NT2/D1 (cell line): ENCODE data around the gene ANKRD39.

Source experiments
- SUZ12 ChIP-seq: IDR thresholded peaks from 2 replicates; pipeline ENCODE4 v1.6.1; 2011; ENCODE audit not compliant: insufficient read length, insufficient read depth; ENCODE audit errors: extremely low read depth
- YY1 ChIP-seq: IDR thresholded peaks from 2 replicates; pipeline ENCODE4 v1.6.1; 2011; ENCODE audit not compliant: insufficient read length, insufficient read depth
- ZNF274 ChIP-seq: IDR thresholded peaks from 2 replicates; pipeline ENCODE4 v1.6.1; 2011; ENCODE audit warnings: mild to moderate bottlenecking, low read depth, low read length

DNA sequence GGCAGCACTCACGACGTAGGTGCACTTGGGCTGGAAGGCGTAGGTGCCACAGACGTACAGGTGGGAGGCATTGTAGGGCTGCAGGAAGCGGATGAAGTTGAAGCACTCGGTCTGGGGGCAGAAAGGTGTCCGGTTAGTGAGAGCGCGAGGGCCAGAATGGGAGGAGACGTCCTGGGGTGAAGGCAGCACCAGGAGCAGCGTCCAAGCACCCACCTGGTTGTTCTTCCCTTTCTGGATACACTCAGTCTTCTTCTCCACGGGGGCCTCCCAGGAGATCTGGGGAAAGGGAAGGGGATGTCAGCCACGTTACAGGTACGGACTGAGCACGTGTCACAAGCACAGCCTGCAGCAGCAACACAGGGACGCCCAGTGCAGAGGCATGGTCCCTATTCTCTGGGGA, 7.8 kb upstream of the ANKRD39 start:
- TF ChIP-seq YY1, result no peak
- no peak for TF ChIP-seq ZNF274
- TF ChIP-seq SUZ12, result no peak
